Measurements from ENCODE around the gene TADA1.
"Not testable (repeated sequence)": the region's sequence is repeated elsewhere in the genome, so short reads cannot be mapped to it uniquely, and the experiment has no call there.

DNA sequence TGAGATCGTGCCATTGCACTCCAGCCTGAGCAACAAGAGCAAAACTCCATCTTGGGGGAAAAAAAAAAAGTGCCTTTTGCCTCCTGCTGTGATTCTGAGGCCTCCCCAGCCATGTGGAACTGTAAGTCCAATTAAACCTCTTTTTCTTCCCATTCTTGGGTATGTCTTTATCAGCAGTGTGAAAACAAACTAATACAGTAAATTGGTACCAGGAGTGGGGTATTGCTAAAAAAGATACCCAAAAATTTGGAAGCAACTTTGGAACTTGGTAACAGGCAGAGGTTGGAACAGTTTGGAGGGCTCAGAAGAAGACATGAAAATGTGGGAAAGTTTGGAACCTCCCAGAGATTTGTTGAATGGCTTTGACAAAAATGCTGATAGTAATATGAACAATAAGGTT is 46.3 kb downstream of the TADA1 start:
- TF ChIP-seq POLR2AphosphoS5 (IDR thresholded peaks at IDR 0.05; ENCODE audit: low read depth, low read length); POLR2A (IDR thresholded peaks at IDR 0.05; ENCODE audit: low read depth, low read length); TAF1 (IDR thresholded peaks at IDR 0.05; ENCODE audit: borderline replicate concordance, low read depth, low read length): not testable (repeated sequence)
